Activated CD8-positive, alpha-beta memory T cell treated with anti-CD3 and anti-CD28 coated beads, Interleukin-2, amount 50 U/mL, for 48 hours (primary cell): ENCODE data around the gene ATXN10.
"Not testable (repeated sequence)": the region's sequence is repeated elsewhere in the genome, so short reads cannot be mapped to it uniquely, and the experiment has no call there.

ENCODE experiments used
- DNase-seq: peaks from one replicate; pipeline ENCODE4 v3.0.0-alpha.2; 2020

ATXN10 gene

DNA sequence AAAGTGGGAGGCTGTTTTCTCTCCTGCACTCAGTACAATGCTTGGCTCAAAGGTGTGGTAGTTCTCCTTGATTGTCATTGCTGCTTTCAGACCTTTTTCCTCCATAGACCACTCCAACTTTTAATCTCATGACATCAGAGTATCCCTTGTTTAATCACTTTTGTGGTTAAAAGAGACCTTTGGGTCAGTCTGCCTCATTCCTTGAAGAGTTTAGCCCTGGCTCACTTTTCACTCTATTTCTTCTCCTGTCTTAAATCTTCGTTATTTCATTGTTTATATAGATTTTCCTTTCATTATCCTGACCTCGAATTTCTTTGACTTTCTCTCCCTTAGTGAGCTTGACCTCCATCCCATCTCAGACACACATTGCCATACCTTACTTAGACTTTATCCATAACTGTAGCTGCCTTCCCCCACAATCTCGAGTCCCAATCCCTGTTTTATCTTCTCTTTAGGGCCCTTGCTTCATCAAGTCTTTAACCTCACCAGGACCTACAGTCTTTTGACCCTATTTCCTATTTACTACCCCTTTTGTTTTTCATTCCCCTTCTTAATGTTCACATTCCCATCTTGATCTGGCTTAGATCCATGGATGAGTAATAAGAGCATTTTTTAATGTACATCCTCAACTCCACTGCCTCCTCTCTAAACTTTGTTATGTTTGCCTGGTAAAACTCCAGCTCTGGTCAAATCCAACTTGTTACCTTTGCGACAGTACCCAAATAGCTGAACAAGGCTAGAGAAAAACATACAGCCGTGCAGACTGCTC lies 9.5 kb downstream of the ATXN10 start:
- DNase-seq: no peak

DNA sequence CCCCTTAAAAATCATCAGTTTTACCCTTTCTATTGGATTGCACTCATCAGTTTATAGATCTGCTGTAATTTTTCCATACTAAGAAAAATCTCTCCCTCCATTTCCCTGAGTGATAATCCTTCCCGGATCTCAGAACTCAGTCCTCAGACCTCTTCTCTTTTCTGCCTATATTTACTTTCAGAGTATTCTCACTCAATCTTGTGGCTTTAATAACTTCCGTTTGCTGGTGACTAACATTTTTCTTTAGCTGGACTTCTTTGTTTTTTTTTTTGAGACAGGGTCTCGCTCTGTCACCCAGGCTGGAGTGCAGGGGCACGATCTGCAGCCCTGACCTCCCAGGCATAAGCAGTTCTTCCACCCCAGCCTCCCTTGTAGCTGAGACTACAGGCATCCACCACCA lies 10.4 kb downstream of the ATXN10 start:
- no peak for DNase-seq

DNA sequence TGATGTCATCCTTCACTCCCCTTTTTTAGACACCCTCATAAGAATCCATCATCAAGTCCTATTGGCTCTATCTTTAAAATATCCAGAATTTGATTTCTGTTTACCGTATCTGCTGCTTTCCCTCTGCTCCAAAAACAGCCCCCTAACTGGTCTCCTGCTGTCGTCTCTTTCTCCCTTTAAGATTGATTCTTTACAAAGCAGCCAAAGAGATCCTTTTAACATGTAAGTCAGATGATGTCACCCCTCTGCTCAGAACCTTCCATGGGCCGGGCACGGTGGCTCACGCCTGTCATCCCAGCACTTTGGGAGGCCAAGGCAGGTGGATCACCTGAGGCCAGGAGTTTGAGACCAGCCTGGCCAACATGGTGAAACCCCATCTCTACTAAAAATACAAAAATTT lies 11.1 kb downstream of the ATXN10 start:
- DNase-seq: not testable (repeated sequence)

DNA sequence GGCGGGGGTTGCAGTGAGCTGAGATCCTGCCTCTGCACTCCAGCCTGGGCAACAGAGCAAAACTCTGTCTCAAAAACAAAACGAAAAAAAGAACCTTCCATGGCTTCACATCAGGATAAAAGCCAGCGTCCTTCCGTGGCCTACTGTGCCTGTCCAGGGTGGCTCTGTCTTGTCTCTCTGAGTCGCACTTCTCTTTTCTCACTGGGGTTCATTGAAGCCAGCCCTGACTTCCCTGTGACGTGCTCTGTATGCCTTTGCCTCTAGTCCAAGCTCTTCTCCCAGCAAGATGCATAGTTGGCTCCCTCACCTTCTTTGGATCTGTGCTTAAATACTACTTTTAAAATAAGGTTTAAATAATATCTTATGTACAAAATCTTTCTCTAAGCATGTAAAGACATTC lies 11.6 kb downstream of the ATXN10 start:
- no peak for DNase-seq

DNA sequence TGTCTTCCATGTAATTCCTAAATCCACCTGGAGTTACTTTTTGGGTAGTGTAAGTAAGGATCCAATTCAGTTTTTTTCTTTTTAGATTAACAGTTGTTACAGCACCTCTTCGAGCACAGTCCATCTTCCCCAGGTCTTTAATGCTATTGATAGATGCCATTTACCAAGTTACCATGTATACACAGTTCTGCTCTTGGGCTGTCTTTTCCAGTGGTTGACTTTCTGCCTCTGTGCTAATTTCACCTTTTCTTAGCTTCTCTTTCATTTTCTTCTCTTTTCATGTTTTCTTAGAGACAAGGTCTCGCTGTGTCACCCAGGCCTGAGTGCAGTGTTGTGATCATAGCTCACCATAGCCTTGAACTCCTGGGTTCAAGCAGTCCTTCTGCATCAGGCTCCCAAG lies 12.0 kb downstream of the ATXN10 start:
- no peak for DNase-seq

DNA sequence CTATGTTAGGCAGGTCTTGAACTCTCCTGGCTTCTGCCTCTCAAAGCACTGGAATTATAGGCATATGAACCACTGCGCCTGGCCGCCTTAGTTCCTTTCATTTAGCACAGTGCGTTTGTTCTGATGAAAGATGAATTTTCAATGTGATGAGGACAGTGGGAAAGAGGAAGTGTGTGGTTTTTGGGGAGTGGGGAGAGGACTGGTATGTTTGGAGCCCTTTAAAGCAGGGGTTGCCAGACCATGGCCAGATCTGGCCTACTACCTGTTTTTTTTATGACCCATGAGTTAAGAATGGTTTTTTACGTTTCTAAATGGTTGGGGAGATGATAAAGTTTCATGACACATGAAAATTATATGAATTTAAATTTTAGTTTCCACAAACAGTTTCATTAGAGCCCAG lies 12.5 kb downstream of the ATXN10 start:
- DNase-seq: no peak

DNA sequence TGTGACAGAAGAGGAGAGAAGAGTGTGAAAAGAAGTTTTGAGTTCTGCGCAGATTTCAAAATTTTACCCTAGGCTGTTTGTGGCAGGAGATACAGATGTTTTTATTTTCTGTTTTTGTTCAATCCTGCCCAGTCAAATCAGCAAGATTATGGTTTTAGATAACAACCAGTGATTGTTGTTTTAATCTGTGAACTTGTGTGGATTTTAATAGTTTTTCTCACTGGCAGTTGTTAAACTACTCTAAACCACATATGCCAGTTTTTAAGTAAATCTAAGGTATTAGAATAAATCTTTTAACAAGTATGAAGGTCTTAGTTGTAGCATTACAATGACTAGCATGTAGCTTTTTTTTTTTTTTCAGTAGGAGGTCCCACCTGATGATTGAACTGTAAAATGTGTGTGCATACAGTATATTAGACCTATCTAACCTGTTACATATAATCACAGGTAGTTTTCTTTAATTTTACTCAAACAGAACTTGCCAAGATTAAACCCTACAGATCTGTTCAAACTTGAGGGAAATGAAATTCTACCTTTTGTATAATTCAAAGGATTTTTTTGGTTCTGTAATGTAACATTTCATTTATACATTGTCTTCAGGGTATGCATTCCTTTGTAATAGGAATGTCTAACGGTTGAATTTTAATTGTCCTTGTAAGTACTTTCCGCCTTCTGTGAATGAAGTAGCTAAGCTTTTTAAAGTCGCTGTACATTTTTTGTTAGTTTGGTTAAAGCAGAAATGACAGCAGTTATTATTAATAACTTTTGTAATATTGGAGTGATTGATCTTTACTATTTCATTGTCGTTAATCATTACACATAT lies 13.3 kb downstream of the ATXN10 start:
- DNase-seq: no peak

DNA sequence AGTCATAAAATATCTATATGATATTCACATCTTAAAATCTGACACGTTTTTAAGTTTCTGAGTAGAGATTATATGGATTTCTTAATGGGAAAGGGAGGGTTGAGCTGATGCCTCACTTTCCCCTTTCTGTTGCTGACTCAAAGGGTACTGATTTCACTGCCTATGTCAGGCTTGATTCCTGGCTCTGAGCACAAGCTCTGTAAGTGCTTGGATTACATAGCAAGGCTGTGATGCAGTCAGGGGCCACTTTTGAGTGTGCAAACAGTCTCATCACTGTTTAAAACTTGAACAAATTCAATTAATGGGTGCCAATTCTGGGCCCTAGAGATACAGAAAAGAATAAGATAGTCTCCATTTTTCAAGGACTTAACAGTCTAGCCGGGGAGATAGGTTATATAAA lies 14.4 kb downstream of the ATXN10 start:
- no peak for DNase-seq

DNA sequence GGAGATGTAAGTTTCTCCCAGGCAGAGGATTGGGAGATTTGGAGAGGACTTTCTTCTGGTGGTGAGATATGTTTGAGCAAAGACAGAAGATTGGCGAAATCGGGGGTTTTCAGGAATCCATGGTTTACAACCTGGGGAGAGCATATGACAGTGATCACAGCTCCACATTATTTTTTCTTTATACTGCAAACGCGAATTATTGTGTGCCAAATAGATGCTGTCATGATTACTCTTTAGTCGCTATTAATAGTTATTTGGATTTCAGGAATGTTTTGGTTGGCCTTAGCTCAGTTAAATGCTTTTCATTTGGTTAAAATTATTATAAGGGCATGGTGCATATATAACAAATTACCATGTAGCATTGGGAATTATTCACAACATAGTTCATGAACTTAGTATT lies 15.2 kb downstream of the ATXN10 start:
- no peak for DNase-seq

DNA sequence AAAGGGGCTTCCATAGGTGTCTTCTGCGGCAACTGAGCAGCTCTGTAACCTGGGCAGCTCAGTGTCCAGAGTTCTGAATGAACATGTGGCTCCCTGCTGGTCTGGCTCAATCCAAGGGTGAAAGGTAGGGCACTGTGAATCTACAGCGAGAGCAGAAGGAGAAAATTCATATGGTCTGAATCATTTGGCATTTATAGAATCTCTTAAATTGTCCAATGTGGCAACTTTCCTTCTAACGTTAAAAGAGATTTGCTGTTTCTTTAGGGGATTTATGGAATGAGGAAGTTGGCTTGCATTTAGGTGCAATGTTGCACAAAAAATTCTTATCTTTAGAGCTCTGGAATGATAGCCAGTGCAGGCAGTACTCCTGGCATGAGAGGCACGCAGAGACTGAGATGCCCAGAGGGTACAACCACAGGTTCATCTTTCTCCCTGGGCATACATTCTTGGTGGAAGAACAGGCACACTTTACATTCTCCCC lies 17.0 kb downstream of the ATXN10 start:
- no peak for DNase-seq

DNA sequence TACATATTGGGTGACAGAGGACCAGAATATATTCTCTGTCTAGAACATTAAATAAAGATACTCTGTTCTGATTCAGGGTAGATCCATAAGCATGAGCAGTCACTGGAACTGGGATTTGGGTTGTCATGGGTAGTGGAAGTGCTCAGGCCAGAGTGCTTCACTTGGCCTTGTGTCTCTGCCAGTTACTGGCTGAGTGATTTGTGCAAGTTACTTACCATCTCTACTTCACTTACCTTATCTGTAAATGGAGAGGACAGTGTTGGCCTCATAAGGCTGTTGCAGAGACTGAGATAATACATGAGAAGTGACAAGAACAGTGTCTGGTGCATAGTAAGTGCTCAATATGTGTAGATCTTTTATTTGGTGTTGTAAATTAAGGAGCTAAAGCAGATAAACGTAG lies 17.6 kb downstream of the ATXN10 start:
- DNase-seq: no peak

DNA sequence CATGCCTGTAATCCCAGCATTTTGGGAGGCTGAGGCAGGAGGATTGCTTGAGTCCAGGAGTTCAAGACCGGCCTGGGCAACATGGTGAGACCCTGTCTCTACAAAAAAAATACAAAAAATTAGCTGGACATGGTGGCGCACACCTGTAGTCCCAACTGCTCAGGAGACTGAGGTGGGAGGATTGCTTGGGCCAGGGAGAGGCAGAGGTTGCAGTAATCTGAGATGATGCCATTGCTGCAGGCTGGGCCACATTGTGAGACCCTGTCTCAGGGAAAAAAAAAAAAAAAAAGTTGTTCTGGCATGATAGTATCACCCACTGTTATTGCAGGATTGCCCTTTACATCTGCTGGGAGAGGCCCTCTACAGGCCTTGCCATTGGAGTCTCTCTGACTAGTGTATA lies 18.4 kb downstream of the ATXN10 start:
- no peak for DNase-seq

DNA sequence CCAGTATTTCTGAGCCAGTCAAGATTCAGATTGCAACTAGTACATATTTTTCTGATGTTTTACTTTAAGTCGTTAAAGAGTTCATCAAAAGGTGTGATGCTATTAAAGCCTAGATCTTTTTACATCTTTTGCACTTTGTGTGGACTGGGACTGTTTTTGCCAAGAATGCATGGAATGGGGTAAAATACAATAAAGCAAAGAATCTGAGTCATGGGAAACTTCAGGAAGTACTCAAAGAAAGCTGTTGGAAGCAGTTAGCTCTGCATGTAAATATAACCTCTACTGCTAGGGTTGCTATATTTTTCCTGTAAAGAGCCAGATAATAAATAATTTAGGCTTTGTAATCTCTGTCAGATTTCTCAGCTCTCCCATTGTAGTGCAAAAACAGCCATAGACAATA lies 20.9 kb downstream of the ATXN10 start:
- no peak for DNase-seq

DNA sequence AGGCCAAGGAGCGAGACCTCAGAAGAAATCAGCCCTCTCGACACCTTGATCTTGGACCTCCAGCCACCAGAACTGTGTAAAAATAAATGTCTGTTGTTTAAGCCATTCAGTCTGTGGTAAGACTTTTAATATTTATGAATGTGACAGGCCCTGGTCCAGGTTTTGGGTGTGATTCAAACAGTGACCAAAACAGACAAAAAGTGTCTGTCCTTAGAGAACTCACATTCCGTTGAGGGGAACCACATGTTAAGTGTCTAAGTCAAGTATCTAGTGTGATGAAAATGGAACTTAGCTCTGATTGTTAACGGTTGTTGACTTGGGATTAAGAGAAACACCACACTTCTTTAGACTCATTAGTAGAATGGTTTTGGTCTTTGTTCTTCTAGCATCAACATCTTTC lies 22.2 kb downstream of the ATXN10 start:
- DNase-seq: no peak

DNA sequence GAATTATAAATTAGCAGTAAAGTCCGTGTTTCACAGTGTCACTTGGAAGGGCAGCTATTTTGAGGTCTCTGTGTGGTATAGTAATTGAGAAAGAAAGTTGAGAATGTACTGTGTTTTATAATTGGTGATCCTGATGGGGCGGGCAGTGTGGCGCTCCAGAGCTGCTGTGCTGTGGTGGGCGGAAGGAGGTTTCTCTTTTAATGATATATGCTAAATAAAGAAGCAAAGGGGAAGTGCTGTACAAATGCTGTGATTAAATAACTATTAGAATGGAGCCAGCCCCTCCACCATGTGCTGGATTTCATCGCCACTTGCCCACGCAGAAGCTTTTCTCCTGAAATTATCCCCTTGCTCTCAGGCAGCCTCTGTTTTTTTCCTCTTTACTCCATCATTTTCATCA lies 24.6 kb downstream of the ATXN10 start:
- no peak for DNase-seq

DNA sequence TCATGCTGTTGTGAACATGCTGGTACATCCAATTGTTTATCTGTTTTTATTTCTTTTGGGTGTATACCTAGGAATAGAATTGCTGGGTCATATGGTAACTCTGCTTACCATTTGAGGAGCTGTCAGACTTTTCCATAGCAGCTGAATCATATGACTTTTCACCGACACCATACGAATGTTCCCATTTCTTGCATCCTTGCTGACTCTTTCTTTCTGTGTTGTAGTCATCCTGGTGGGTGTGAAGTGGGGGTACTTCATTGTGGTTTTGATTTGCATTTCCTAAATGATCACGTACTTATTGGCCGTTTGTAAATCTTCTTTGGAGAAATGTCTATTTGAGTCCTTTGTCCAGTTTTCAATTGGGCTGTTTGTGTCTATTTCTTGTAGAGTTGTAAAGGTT lies 26.5 kb downstream of the ATXN10 start:
- no peak for DNase-seq

DNA sequence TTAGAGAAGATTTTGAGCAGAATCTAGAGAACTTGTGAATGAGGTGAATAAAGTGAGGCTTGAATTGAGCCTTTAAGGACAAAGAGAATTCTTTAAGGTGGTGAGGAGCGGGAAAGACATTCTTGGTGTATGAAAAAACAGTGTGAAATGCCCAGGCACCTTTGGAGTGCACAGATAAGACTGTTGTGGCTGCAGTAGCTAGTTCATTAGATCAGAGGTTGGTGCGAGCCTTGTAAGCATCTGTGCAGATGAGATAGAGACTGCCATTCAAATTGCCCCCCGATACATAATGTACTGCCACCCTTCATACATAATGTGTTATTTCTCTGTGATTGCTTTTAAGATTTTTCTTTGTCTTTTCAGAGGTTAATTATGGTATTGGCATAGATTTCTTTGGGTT lies 31.3 kb downstream of the ATXN10 start:
- DNase-seq: no peak

DNA sequence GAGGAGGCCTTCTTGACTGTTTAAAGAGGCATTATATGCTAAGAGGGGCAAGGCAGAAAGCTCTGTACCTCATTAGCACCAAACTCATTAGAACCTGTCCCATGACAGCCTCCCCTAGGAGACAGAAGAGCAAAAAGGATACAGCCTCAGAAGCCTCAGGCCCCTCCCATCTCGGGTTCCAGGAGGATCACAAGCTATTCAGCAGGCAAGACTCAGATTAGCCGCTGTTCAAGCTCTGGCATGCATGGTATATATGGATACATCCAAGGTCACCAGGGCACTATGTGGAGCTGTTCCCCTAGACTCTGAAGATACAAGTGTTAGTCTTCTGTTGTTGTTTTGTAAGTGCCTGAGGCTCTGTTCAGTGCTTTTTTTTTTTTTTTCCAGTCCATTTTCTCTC lies 32.1 kb downstream of the ATXN10 start:
- DNase-seq: no peak

DNA sequence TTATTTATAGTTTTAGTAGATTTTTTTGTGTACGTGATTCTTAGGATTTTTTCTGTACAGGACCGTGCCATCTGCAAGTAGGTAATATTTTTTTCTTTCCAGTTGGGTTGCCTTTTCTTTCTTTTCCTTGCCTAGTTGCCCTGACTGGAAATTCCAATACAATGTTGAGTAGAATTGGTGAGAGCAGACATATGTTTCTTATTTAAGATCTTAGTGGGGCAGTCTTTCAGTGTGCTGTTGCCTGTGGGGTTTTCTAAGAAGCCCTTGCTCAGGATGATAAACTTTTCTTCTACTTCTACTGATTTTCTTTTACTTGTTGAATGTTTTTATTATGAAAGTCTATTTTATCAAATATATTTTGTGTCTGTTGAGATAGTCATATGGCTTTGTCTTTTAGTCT lies 33.0 kb downstream of the ATXN10 start:
- DNase-seq: no peak

DNA sequence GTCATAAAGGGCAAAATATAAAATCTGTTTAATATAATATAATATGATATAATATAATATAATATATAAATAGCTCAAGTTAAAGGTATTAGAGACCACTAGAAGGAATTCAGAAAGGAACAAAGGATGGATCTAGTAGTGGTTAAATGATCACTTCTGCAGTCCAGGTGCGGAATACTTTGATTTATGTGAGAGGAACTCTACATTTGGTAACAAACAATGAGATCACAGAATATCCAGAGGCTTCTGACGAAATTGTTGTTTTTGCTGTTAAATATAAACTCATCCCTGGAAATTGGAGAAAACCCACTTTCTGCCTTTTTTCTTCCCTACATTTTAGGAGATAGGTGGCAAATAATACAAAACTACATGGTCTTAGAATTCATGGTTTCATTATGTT lies 36.0 kb downstream of the ATXN10 start:
- no peak for DNase-seq

DNA sequence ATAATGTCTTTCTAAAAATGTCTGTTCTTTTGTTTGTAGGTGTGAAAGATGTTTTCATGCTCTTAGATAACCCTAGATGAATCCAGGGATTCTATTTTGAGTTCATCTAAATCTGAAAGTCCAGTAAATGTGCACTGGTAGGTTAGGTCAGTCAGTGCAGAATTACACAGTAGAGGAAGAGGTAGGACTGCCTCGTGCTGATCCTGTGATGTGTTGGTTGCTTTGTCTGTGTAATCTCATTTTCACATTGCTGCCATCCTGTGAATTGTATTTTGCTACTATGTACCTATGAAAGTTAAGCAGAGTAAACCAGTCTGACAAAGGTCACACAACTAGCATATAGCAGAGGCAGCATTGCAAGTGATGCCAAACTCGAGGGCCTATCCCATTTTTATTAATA lies 36.5 kb downstream of the ATXN10 start:
- no peak for DNase-seq

DNA sequence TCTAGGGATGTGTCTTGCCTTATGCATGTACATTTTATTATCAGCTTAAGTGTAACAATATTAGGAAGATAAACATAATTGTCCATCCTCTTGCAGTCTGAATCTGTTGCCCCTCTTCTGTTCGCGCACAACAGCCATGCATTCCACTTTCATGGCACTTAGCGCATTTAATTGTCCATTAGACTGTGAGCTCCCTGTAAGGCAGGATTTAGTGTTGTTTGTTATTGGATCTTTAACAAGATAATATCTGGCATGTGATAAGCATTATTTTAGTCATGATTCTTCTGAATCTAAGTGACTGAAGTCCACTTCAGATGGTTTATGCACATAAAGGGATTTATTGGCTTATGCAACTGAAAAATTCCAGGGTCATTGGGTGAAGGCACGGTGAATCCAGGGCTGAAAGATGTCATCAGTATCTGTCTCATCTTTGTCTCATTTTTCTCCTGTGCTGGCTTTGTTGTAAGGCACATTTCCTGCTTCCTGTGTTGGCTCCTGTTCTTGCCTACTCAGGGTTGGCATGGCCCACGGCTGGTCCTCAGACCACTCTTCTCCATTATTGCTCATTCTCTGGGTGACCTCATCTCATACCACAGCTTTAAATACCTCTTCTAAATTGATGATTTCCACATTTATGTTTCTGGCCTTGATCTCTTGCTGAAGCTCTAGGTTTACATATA lies 37.6 kb downstream of the ATXN10 start:
- DNase-seq: no peak

DNA sequence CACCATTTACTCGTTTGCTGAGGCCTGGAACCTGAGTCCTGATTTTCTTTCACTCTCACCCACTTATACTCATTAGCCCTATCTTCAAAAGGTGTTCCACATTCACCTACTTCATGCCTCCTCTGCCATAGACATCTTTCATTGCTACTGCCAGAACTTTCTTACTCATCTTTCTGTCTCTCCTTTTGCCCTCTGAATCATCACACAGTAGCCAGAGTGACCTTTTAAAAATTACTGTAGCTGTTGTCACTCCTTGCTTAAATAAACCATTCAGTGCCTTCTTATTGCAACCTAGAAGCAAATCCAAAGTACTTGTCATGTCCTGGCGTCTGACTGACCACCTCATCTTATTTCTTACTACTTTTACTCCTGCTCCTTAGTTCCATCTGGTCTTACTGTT lies 38.2 kb downstream of the ATXN10 start:
- DNase-seq: no peak

DNA sequence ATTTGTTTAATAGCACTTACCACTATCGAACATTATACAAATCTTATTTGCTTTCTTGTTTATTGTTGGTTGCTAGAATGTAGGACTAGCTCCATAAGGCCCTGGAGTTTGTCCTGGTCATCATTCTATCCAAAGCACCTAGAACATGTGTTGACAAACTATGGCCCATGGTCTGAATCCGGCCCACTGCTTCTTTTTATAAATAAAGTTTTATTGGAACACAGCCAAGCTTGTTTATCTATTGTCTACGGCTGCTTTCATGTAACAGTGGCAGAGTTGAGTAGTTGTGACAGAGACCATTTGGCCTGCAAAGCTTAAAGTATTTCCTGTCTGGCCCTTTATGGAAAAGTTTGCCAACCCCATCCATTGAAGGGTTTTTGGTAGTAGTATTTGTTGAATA lies 38.8 kb downstream of the ATXN10 start:
- no peak for DNase-seq
